ENCODE measurements around the gene SEC61B.
A peak's percentile ranks its signal among the peaks of the same experiment; 100 is the strongest.

The SEC61B gene

DNA sequence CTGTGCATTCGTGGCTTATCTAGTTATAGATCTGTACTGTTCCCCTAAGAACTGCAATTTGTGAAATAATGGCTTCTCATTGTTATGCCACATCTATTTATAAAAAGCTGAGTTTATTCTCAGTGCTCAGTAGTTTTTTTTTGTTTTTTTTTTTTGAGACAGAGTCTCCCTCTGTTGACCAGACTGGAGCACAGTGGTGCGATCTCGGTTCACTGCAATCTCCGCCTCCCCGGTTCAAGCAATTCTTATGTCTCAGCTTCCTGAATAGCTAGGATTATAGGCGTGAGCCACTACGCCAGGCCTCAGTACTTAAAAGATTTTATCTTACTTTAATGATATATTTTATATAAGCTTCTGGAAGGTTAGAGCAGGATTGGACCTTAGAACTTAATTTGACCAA, 19.0 kb downstream of the SEC61B start:
- H3K27me3 ChIP-seq (ENCODE audit: control insufficient read depth in 1 of 2, insufficient read depth in 2 of 2, low read length in 2 of 2): no peaks in the 10 kb centered on the region
- no peak overlapping the region for H3K27ac ChIP-seq (ENCODE audit: low read depth, low read length)
- no peaks in the 10 kb centered on the region for H3K9me3 ChIP-seq (ENCODE audit: low read length)
- no peaks in the 10 kb centered on the region for H3K4me1 ChIP-seq (ENCODE audit: insufficient read depth, low read length)
- H3K9ac ChIP-seq (ENCODE audit: low read length): no peak overlapping the region
- peaks cover 4% of the 10 kb centered on the region for H3K36me3 ChIP-seq (ENCODE audit: insufficient read depth, low read length)
- H3K4me3 ChIP-seq (ENCODE audit: low read depth in 1 of 2, low read length in 2 of 2): no peak overlapping the region

DNA sequence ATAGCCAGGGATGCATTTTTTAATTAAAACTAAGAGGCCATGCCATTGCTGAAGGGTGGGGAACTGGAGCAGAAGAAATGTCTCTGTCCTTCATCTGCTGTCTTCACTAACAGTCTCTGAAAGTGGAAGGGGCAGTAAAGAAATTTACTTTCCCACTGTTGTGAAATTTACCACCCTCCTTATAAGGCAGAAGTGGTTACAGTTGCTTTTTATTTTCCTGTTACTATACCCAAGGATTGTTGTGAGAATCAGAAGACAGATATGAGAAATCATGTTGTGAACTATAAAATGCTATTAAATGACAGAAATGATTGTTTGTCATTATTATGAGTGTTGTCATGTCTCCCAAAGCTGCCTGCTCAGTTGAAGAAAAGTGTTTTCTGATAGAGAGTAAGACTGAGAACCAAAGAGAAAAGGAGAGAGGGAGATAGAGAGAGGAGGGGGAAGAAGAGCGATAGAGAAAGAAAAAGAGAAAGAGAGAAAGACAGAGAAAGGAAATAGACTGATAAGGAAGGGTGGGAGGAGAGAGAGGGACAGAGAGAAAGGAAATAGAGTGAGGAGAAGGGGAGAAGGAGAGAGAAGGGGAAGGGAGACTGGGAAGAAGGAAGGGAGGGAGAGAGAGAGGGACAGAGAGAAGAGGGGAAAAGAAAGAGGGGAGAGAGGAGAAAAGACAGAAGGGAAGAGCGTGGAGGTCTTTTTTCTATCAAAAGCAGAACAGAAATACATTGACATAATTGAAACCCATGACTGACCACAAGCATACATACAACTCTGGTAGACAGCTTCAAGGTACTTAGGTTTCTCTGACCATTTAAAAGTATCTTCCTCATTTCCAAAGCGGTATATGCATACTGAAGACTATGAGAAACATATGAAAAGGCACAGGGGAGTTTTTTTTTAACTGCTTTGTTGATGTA, 22.5 kb downstream of the SEC61B start:
- H3K9me3 ChIP-seq (ENCODE audit: low read length): no peaks in the 10 kb centered on the region
- no peaks in the 10 kb centered on the region for H3K4me1 ChIP-seq (ENCODE audit: insufficient read depth, low read length)
- no peak overlapping the region for H3K27ac ChIP-seq (ENCODE audit: low read depth, low read length)

DNA sequence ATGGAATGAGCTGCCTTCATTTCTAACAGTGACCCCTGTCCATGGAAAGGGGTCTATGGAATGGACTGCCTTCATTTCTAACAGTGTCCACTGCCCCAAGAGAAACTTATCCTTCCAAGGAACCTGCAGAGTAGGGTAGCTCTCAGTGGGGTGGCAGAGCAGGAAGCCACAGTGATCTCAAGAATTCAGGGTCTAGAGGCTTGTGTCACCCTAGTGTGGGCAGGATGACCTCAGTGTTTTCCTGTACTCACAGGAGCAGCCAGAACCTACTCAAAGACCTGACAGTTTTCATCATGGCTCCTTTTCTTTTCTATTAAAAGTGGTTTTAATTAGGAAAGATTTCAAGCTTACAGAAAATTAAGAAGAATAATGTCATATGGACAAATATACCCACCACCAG, 27.5 kb downstream of the SEC61B start:
- no peaks in the 10 kb centered on the region for H3K27me3 ChIP-seq (ENCODE audit: control insufficient read depth in 1 of 2, insufficient read depth in 2 of 2, low read length in 2 of 2)
- H3K27ac ChIP-seq (ENCODE audit: low read depth, low read length): no peak overlapping the region
- no peaks in the 10 kb centered on the region for H3K9me3 ChIP-seq (ENCODE audit: low read length)
- no peak overlapping the region for H3K4me3 ChIP-seq (ENCODE audit: low read depth in 1 of 2, low read length in 2 of 2)
- H3K9ac ChIP-seq (ENCODE audit: low read length): no peak overlapping the region
- H3K4me1 ChIP-seq (ENCODE audit: insufficient read depth, low read length): no peaks in the 10 kb centered on the region
- no peaks in the 10 kb centered on the region for H3K36me3 ChIP-seq (ENCODE audit: insufficient read depth, low read length)

More for the DNA sequence above, 22.5 kb downstream of the SEC61B start:
- Histone ChIP-seq H3K9ac (ENCODE audit: low read length) (no peak overlapping the region), H3K27me3 (ENCODE audit: control insufficient read depth in 1 of 2, insufficient read depth in 2 of 2, low read length in 2 of 2) (no peaks in the 10 kb centered on the region), H3K36me3 (ENCODE audit: insufficient read depth, low read length) (no peaks in the 10 kb centered on the region), H3K4me3 (ENCODE audit: low read depth in 1 of 2, low read length in 2 of 2) (no peak overlapping the region)

DNA sequence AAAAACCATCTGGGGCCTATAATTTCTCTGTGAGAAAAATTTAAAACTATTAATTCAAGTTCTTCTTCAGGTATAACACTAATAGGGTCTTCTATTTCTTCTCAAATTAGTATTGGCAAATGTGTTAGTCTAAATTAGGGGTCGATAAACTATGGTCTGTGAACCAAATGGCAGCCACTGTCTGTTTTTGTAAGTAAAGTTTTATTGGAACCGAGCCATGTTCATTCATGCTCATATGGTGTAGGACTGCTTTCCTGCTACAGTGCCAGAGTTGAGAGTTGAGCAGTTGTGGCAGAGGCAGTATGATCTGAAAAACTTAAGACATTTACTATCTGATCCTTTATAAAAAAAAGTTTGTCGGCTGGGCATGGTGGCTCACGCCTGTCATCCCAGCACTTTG, 29.1 kb downstream of the SEC61B start:
- no peaks in the 10 kb centered on the region for H3K36me3 ChIP-seq (ENCODE audit: insufficient read depth, low read length)
- H3K9me3 ChIP-seq (ENCODE audit: low read length): no peaks in the 10 kb centered on the region
- no peak overlapping the region for H3K4me3 ChIP-seq (ENCODE audit: low read depth in 1 of 2, low read length in 2 of 2)
- no peak overlapping the region for H3K27ac ChIP-seq (ENCODE audit: low read depth, low read length)
- no peaks in the 10 kb centered on the region for H3K27me3 ChIP-seq (ENCODE audit: control insufficient read depth in 1 of 2, insufficient read depth in 2 of 2, low read length in 2 of 2)
- no peak overlapping the region for H3K9ac ChIP-seq (ENCODE audit: low read length)
- H3K4me1 ChIP-seq (ENCODE audit: insufficient read depth, low read length): no peaks in the 10 kb centered on the region

DNA sequence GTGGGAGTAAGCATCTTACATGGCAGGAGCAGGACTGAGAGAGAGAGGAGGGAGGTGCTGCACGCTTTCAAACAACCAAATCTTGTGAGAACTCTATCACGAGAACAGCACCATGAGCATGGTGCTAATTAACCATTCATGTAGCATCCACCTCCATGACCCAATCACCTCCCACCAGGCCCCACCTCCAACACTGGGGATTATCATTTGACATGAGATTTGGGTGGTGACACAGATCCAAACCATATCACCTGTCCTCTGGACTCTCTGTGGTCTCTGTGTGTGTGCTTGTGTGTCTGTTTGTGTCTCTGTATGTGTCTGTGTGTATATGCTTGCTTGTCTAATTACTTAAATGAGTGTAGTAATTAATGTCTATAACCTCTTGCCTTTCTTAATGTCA, 31.1 kb downstream of the SEC61B start:
- Histone ChIP-seq H3K4me3 (ENCODE audit: low read depth in 1 of 2, low read length in 2 of 2) (no peak overlapping the region), H3K27me3 (ENCODE audit: control insufficient read depth in 1 of 2, insufficient read depth in 2 of 2, low read length in 2 of 2) (no peaks in the 10 kb centered on the region), H3K4me1 (ENCODE audit: insufficient read depth, low read length) (no peaks in the 10 kb centered on the region), H3K9me3 (ENCODE audit: low read length) (no peaks in the 10 kb centered on the region), H3K9ac (ENCODE audit: low read length) (no peak overlapping the region), H3K27ac (ENCODE audit: low read depth, low read length) (no peak overlapping the region), H3K36me3 (ENCODE audit: insufficient read depth, low read length) (no peaks in the 10 kb centered on the region)

DNA sequence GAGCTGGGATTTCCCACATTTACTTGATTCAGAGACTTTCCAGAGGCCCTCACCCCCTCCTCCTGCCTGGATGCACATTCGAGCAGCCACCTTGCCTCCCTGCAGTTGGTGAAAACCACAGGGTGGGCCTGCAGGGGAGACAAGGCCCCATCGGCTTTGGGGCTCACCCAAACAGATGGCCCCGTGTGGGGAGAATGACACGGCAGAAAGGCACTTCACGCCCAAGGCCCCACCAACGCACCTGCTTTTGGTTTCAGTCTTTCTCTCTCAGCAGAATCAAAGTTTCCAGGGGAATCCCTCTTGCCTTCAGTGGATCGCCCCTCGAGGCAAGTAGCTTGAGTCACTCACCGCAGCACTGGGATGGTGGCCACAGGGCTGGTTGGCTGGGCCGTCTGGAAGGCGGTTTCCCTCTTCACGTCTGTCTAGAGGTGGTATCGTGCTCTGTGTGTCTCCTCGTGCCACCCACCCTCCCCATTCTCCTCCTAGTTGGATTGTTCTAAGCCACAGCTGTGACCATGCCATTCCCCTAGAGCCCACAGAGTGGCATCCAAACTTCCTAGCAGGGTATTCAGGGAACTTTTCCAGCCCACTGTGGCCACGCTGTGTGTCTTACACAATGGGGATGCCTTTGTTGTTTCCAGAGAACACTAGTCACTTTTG, 31.8 kb downstream of the SEC61B start:
- no peaks in the 10 kb centered on the region for H3K27me3 ChIP-seq (ENCODE audit: control insufficient read depth in 1 of 2, insufficient read depth in 2 of 2, low read length in 2 of 2)
- no peak overlapping the region for H3K9ac ChIP-seq (ENCODE audit: low read length)
- H3K4me3 ChIP-seq (ENCODE audit: low read depth in 1 of 2, low read length in 2 of 2): no peak overlapping the region
- H3K36me3 ChIP-seq (ENCODE audit: insufficient read depth, low read length): no peaks in the 10 kb centered on the region
- H3K4me1 ChIP-seq (ENCODE audit: insufficient read depth, low read length): peaks cover 4% of the 10 kb centered on the region
- H3K27ac ChIP-seq (ENCODE audit: low read depth, low read length): no peak overlapping the region
- no peaks in the 10 kb centered on the region for H3K9me3 ChIP-seq (ENCODE audit: low read length)

DNA sequence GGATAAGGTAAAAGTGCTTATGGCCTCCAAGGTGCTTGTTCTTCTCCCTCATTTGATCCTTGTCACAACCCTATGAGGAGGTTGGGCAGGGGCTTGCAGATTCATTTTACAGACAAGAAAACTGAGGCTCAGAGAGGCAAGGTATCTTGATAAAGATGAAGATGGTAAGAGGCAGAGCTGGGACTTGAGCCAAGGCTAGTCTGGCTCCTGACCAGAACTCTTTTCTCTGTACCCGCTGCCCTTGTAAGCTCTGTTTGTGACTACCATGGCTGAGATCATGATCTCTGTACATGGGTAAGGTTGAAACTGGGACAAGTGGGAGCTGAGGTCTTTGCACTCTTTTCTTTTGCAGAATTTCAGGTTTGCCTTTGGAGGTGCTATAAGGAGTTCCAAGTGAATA, 33.6 kb downstream of the SEC61B start:
- no peaks in the 10 kb centered on the region for H3K27me3 ChIP-seq (ENCODE audit: control insufficient read depth in 1 of 2, insufficient read depth in 2 of 2, low read length in 2 of 2)
- H3K27ac ChIP-seq (ENCODE audit: low read depth, low read length): no peak overlapping the region
- no peak overlapping the region for H3K4me3 ChIP-seq (ENCODE audit: low read depth in 1 of 2, low read length in 2 of 2)
- H3K9ac ChIP-seq (ENCODE audit: low read length): no peak overlapping the region
- H3K36me3 ChIP-seq (ENCODE audit: insufficient read depth, low read length): no peaks in the 10 kb centered on the region
- no peaks in the 10 kb centered on the region for H3K9me3 ChIP-seq (ENCODE audit: low read length)
- H3K4me1 ChIP-seq (ENCODE audit: insufficient read depth, low read length): peaks cover 18% of the 10 kb centered on the region

DNA sequence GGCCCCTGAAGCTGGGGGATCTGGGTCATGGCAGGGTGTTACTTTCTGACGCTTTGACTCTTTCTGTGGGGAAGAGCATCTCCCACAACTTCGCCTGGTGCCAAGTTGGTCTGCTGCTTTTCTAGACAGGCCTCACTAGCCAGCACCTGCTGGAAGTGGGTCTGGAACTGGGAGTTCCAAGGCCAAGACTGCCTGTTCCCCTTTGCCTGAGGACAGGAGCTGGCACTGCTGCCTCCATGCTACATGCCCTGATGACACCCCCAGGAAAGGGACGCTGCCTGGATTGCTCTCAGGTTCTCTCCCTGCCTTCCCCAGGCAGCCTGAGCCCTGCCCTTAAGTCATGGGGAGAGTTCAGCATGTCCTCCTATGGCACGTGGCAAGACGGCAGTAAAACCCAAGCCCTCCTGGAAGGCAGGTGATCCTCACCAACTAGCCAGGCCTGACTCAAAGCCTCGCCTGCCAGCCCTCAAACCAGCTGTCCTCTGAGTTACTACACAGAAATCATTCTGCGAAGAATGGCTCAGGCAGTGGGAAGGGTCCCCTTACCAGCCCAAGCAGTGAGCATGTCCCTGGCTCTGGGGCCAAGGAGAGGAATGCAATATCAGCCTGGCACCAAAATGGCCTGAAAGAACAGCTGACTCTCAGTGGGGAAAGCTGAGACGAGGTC, 35.8 kb downstream of the SEC61B start:
- H3K27ac ChIP-seq (ENCODE audit: low read depth, low read length): no peak overlapping the region
- peaks cover 18% of the 10 kb centered on the region for H3K4me1 ChIP-seq (ENCODE audit: insufficient read depth, low read length)
- H3K4me3 ChIP-seq (ENCODE audit: low read depth in 1 of 2, low read length in 2 of 2): no peak overlapping the region
- H3K36me3 ChIP-seq (ENCODE audit: insufficient read depth, low read length): no peaks in the 10 kb centered on the region
- H3K9ac ChIP-seq (ENCODE audit: low read length): no peak overlapping the region
- H3K9me3 ChIP-seq (ENCODE audit: low read length): no peaks in the 10 kb centered on the region
- no peaks in the 10 kb centered on the region for H3K27me3 ChIP-seq (ENCODE audit: control insufficient read depth in 1 of 2, insufficient read depth in 2 of 2, low read length in 2 of 2)

DNA sequence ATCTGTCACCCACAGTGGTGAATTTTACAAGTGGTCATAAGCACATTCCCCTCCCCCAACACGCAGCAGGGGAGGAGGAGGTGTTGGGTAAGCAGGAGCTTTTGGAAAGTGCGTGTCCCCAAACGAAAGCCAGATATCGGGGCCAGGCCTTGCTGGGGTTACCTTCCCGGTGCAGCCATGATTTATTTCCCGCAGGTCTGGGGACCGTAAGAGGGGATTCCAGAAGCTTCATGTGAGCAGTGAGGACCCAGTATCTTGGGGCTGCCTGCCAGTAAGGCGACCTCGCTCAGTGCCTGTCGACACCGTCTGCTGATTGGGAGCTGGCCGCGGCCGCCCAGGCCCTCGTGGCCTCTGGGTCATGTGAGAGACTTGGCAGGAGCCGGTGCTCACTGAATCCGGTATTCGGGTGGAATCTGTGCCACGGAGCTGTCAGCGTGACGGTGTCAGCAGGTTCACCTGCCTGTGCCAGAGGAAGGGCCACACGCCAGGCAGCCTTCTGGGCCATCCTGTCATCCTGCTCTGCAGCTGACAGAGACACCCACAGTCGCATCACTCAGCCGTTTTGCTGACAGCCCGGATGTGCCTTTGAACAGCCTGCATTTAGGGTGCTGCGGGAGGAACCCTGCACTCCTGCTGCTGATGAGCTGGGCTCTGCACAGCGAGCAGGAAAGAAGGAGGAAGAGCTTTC, 37.3 kb downstream of the SEC61B start:
- Histone ChIP-seq H3K9me3 (ENCODE audit: low read length) (no peaks in the 10 kb centered on the region), H3K9ac (ENCODE audit: low read length) (peak overlapping the region; percentile 57), H3K27me3 (ENCODE audit: control insufficient read depth in 1 of 2, insufficient read depth in 2 of 2, low read length in 2 of 2) (no peaks in the 10 kb centered on the region), H3K4me3 (ENCODE audit: low read depth in 1 of 2, low read length in 2 of 2) (peak overlapping the region; percentile 51 to 73), H3K4me1 (ENCODE audit: insufficient read depth, low read length) (peaks cover 18% of the 10 kb centered on the region), H3K27ac (ENCODE audit: low read depth, low read length) (peak overlapping the region; percentile 5), H3K36me3 (ENCODE audit: insufficient read depth, low read length) (no peaks in the 10 kb centered on the region)

DNA sequence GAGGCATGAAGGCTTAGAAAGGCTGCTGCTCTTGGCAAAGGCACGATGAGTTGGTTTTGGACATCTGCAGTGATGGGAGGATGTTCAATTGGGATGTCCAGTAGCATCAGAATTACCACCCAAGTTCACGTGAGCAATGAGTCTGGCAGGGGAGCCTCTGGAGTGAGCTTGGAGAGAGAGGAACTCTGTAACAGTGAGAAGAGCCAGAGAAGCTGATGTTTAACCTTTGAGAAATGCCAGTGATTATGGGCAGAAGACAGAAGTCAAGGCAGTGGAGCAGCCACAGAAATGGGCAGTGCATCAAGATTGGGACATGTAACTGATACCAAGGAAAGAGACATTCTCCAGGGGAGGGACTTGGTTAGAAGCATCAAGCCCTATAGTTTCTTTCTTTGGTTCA, 39.8 kb downstream of the SEC61B start:
- H3K9ac ChIP-seq (ENCODE audit: low read length): no peak overlapping the region
- no peaks in the 10 kb centered on the region for H3K36me3 ChIP-seq (ENCODE audit: insufficient read depth, low read length)
- no peak overlapping the region for H3K27ac ChIP-seq (ENCODE audit: low read depth, low read length)
- no peaks in the 10 kb centered on the region for H3K9me3 ChIP-seq (ENCODE audit: low read length)
- no peak overlapping the region for H3K4me3 ChIP-seq (ENCODE audit: low read depth in 1 of 2, low read length in 2 of 2)
- H3K27me3 ChIP-seq (ENCODE audit: control insufficient read depth in 1 of 2, insufficient read depth in 2 of 2, low read length in 2 of 2): no peaks in the 10 kb centered on the region
- peaks cover 25% of the 10 kb centered on the region for H3K4me1 ChIP-seq (ENCODE audit: insufficient read depth, low read length)

DNA sequence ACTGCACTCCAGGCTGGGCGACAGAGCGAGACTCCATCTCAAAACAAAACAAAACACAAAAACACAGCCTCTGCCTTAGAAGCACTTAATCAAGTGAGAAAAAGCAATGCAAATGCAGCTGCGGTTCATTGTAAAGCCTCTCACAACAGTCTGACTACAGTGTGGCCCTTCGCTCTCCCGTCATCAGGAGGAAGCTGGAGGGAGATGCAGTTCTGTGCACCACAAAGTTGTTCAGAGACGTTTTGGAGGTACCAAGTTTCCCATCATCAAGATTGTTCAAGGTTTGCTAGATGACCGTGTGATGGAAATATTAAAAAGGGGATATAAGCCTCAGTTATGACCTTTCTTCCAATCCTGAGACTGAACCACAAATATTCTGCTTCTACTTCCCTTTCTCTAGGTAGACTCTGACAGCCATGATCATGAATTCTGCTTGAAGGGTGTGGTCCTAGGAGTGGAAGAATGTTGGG, 40.9 kb downstream of the SEC61B start:
- no peaks in the 10 kb centered on the region for H3K27me3 ChIP-seq (ENCODE audit: control insufficient read depth in 1 of 2, insufficient read depth in 2 of 2, low read length in 2 of 2)
- H3K9me3 ChIP-seq (ENCODE audit: low read length): no peaks in the 10 kb centered on the region
- H3K27ac ChIP-seq (ENCODE audit: low read depth, low read length): no peak overlapping the region
- H3K9ac ChIP-seq (ENCODE audit: low read length): no peak overlapping the region
- H3K4me1 ChIP-seq (ENCODE audit: insufficient read depth, low read length): peaks cover 25% of the 10 kb centered on the region
- no peak overlapping the region for H3K4me3 ChIP-seq (ENCODE audit: low read depth in 1 of 2, low read length in 2 of 2)
- no peaks in the 10 kb centered on the region for H3K36me3 ChIP-seq (ENCODE audit: insufficient read depth, low read length)
